Hepatocyte (in vitro differentiated cells): ENCODE results near the gene UBE2E1. TPM values are rescaled to one million over a fixed set of nuclear protein-coding genes. Genes with fewer than 3 reads are reported as not detected.

Experiments
- DNase-seq: peaks from one replicate; pipeline ENCODE4 v3.0.0-alpha.2; 2016; ENCODE audit warnings: low spot score
- H2AFZ ChIP-seq: fragments of 200-600 bp; sonication (generic); 2 replicates; pipeline ENCODE4 v1.6.0; 2016; ENCODE audit warnings: antibody characterized with exemption, mild to moderate bottlenecking
- H3K27ac ChIP-seq: fragments of 200-600 bp; sonication (generic); 2 replicates; pipeline ENCODE4 v1.5.1; 2016; ENCODE audit warnings: mild to moderate bottlenecking
- H3K27me3 ChIP-seq: fragments of 200-600 bp; sonication (generic); 2 replicates; pipeline ENCODE4 v1.6.1; 2016
- H3K36me3 ChIP-seq: fragments of 200-600 bp; sonication (generic); replicated peaks from 2 replicates; pipeline ENCODE4 v1.5.1; 2016; ENCODE audit warnings: low read depth; ENCODE audit not compliant: insufficient read depth
- H3K4me1 ChIP-seq: fragments of 200-600 bp; sonication (generic); 2 replicates; pipeline ENCODE4 v1.5.1; 2016; ENCODE audit warnings: mild to moderate bottlenecking, moderate library complexity; ENCODE audit not compliant: insufficient read depth
- H3K4me2 ChIP-seq: fragments of 200-600 bp; sonication (generic); 2 replicates; pipeline ENCODE4 v1.6.0; 2016
- H3K4me3 ChIP-seq: fragments of 200-600 bp; sonication (generic); 2 replicates; pipeline ENCODE4 v1.5.1; 2016; ENCODE audit warnings: mild to moderate bottlenecking
- H3K79me2 ChIP-seq: fragments of 200-600 bp; sonication (generic); 2 replicates; pipeline ENCODE4 v1.6.0; 2017; ENCODE audit warnings: mild to moderate bottlenecking
- H3K9me2 ChIP-seq: fragments of 200-600 bp; sonication (generic); replicated peaks from 2 replicates; pipeline ENCODE4 v1.6.0; 2017; ENCODE audit warnings: mild to moderate bottlenecking; ENCODE audit not compliant: insufficient read depth
- H3K9me3 ChIP-seq: fragments of 200-600 bp; sonication (generic); 2 replicates; pipeline ENCODE4 v1.5.1; 2016; ENCODE audit warnings: low read depth, mild to moderate bottlenecking
- H4K20me1 ChIP-seq: fragments of 200-600 bp; sonication (generic); 2 replicates; pipeline ENCODE4 v1.6.0; 2016; ENCODE audit warnings: mild to moderate bottlenecking; ENCODE audit not compliant: insufficient read depth, poor library complexity, severe bottlenecking
- EZH2 ChIP-seq: fragments of 200-600 bp; sonication (generic); IDR thresholded peaks from 2 replicates; pipeline ENCODE4 v1.6.1; 2016; ENCODE audit warnings: antibody characterized with exemption, mild to moderate bottlenecking, borderline replicate concordance
- EZH2phosphoT487 ChIP-seq: fragments of 200-600 bp; sonication (generic); IDR thresholded peaks from one replicate; pipeline ENCODE4 v1.6.1; 2018; ENCODE audit warnings: antibody characterized with exemption, mild to moderate bottlenecking, low read depth, moderate library complexity; ENCODE audit not compliant: unreplicated experiment, severe bottlenecking
- WGBS: methylation state at CpG from one replicate; pipeline ENCODE4 v1.1.6; 2016; ENCODE audit warnings: low lambda C conversion rate; ENCODE audit errors: missing lambda C conversion rate; 5-methylcytosine and 5-hydroxymethylcytosine counted together
- polyA plus RNA-seq: library from polyadenylated mRNA; unstranded; fragments of >200 nt; fragmentation: Nextera tagmentation; extraction: Ambion mirVana; gene quantifications from 2 replicates; pipeline ENCODE4 v1.2.1, GENCODE V29; 2016
- total RNA-seq: library from RNA; depleted of rRNA; stranded (reverse); fragments of >200 nt; gene quantifications from 2 replicates; pipeline ENCODE4 v1.2.3, GENCODE V29; 2014
- TF ChIP-seq, protein P1 (sequence below): fragments of 200-600 bp; sonication (generic); IDR thresholded peaks from 2 replicates; pipeline ENCODE4 v1.5.1; 2016; ENCODE audit warnings: antibody characterized with exemption, mild to moderate bottlenecking; ENCODE audit not compliant: poor library complexity

The UBE2E1 gene
- total and polyA plus RNA-seq, 2 experiments from 2014 or later = 20.8 to 179 TPM

DNA sequence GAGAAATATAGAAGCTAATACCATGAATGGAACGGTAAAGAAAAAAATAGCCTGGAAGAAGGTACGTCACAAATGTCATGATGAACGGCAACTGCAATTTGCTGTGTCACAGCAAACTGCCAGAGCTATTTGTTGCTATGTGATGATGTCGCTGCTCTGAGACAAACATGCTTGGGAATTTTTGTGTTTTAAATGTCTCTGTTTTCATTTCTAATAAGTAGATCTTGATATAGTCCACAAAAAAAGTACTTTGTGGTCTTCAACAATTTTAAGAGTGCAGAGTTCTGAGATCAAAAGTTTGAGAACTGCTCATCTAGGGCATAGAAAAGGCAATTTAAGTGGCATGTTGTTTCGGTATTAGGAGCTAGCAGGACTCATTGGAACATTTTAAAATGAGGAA, 135.0 kb downstream of the UBE2E1 start:
- no peak for DNase-seq
- H4K20me1 ChIP-seq = no peaks in the 10 kb centered on the region
- H3K4me3 ChIP-seq = no peak overlapping the region
- no peak overlapping the region for H3K27ac ChIP-seq
- WGBS = 89% methylated on average over 5 of the region's 5 CpGs
- TF ChIP-seq, protein P1, sequence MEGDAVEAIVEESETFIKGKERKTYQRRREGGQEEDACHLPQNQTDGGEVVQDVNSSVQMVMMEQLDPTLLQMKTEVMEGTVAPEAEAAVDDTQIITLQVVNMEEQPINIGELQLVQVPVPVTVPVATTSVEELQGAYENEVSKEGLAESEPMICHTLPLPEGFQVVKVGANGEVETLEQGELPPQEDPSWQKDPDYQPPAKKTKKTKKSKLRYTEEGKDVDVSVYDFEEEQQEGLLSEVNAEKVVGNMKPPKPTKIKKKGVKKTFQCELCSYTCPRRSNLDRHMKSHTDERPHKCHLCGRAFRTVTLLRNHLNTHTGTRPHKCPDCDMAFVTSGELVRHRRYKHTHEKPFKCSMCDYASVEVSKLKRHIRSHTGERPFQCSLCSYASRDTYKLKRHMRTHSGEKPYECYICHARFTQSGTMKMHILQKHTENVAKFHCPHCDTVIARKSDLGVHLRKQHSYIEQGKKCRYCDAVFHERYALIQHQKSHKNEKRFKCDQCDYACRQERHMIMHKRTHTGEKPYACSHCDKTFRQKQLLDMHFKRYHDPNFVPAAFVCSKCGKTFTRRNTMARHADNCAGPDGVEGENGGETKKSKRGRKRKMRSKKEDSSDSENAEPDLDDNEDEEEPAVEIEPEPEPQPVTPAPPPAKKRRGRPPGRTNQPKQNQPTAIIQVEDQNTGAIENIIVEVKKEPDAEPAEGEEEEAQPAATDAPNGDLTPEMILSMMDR = no peak
- TF ChIP-seq EZH2 = no peak
- TF ChIP-seq EZH2phosphoT487 = no peak
- peaks cover 6% of the 10 kb centered on the region for H3K4me1 ChIP-seq
- no peaks in the 10 kb centered on the region for H3K9me2 ChIP-seq
- no peaks in the 10 kb centered on the region for H3K9me3 ChIP-seq
- no peaks in the 10 kb centered on the region for H3K27me3 ChIP-seq
- H3K36me3 ChIP-seq = no peaks in the 10 kb centered on the region
- H3K4me2 ChIP-seq = no peak overlapping the region
- H2AFZ ChIP-seq = no peak overlapping the region
- H3K79me2 ChIP-seq = no peaks in the 10 kb centered on the region

Other genes with a start within 250 kb of the UBE2E1 start
- gene NKIRAS1, start 111.0 kb downstream of the UBE2E1 start, total RNA-seq = 16.2 and 19.8 TPM in 2 replicates
- 14.8 and 16.9 TPM in 2 replicates for gene NKIRAS1, start 111.0 kb downstream of the UBE2E1 start, polyA plus RNA-seq
- gene RPL15, start 111.2 kb downstream of the UBE2E1 start, total RNA-seq = 2,924 and 3,305 TPM in 2 replicates
- gene RPL15, start 111.2 kb downstream of the UBE2E1 start, polyA plus RNA-seq = 1,254 and 1,318 TPM in 2 replicates
- 16.9 and 18.3 TPM in 2 replicates for gene NR1D2, start 139.3 kb downstream of the UBE2E1 start, total RNA-seq
- 6.8 and 7.2 TPM in 2 replicates for gene NR1D2, start 139.3 kb downstream of the UBE2E1 start, polyA plus RNA-seq